Adrenal gland (tissue), 5 donors: ENCODE data around the gene OLA1.
"Not testable (repeated sequence)": the region's sequence is repeated elsewhere in the genome, so short reads cannot be mapped to it uniquely, and the experiment has no call there.

Experiments
- POLR2A ChIP-seq, 2 donors: fragments of 450-650 bp; IDR thresholded peaks; one replicate each; pipeline ENCODE4 v1.6.1; 2017; ENCODE audit warnings: antibody characterized with exemption in 2 of 2, mild to moderate bottlenecking in 2 of 2, moderate library complexity in 1 of 2
- TF ChIP-seq, protein P1 (sequence below), 6 experiments: fragments of 450-650 bp in 4 of 6; fragments of 200-600 bp in 2 of 6; sonication (generic) in 1 of 6; IDR thresholded peaks; 1 replicate in 5 of 6; 2 replicates in 1 of 6; pipeline versions ENCODE4 v1.5.1 to v1.8.0; 2016 to 2021; ENCODE audit warnings: antibody characterized with exemption in 6 of 6, mild to moderate bottlenecking in 2 of 6, moderate library complexity in 1 of 6
- donor health status: DM: no; HTN: no; CAD: no.

DNA sequence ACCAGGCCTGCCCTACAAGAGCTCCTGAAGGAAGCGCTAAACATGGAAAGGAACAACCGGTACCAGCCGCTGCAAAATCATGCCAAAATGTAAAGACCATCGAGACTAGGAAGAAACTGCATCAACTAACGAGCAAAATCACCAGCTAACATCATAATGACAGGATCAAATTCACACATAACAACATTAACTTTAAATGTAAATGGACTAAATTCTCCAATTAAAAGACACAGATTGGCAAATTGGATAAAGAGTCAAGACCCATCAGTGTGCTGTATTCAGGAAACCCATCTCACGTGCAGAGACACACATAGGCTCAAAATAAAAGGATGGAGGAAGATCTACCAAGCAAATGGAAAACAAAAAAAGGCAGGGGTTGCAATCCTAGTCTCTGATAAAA, 21.9 kb upstream of the OLA1 start:
- TF ChIP-seq, protein P1, sequence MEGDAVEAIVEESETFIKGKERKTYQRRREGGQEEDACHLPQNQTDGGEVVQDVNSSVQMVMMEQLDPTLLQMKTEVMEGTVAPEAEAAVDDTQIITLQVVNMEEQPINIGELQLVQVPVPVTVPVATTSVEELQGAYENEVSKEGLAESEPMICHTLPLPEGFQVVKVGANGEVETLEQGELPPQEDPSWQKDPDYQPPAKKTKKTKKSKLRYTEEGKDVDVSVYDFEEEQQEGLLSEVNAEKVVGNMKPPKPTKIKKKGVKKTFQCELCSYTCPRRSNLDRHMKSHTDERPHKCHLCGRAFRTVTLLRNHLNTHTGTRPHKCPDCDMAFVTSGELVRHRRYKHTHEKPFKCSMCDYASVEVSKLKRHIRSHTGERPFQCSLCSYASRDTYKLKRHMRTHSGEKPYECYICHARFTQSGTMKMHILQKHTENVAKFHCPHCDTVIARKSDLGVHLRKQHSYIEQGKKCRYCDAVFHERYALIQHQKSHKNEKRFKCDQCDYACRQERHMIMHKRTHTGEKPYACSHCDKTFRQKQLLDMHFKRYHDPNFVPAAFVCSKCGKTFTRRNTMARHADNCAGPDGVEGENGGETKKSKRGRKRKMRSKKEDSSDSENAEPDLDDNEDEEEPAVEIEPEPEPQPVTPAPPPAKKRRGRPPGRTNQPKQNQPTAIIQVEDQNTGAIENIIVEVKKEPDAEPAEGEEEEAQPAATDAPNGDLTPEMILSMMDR (IDR thresholded peaks at IDR 0.05): not testable (repeated sequence)
- TF ChIP-seq POLR2A (IDR thresholded peaks at IDR 0.05): not testable (repeated sequence)
